Measurements from ENCODE around the gene ZNF275. TPM values are rescaled to one million over a fixed set of nuclear protein-coding genes. Genes with fewer than 3 reads are reported as not detected.

The ZNF275 gene
- total and polyA plus RNA-seq, 2 donors = 7.6 to 9.7 TPM

- Histone ChIP-seq H3K4me3 (ENCODE audit: low read depth, low read length) (no peak overlapping the region), H3K4me1 (ENCODE audit: insufficient read depth) (no peaks in the 10 kb centered on the region), H3K36me3 (ENCODE audit: insufficient read depth) (no peaks in the 10 kb centered on the region), H3K27ac (ENCODE audit: low read depth) (no peak overlapping the region)
- WGBS = 97% methylated on average over 1 of the region's 1 CpG
- no peak for DNase-seq (ENCODE audit: extremely low spot score)
Observed at GRCh38 chrX:153357877-153358276, 23.9 kb downstream of the ZNF275 start.

- Histone ChIP-seq H3K27ac (ENCODE audit: low read depth) (no peak overlapping the region), H3K4me3 (ENCODE audit: low read depth, low read length) (no peak overlapping the region), H3K4me1 (ENCODE audit: insufficient read depth) (no peaks in the 10 kb centered on the region), H3K36me3 (ENCODE audit: insufficient read depth) (no peaks in the 10 kb centered on the region)
- no peak for DNase-seq (ENCODE audit: extremely low spot score)
- 58% methylated on average over 2 of the region's 2 CpGs for WGBS
Observed at GRCh38 chrX:153361781-153362397, 27.9 kb downstream of the ZNF275 start.

GRCh38 chrX:153365670-153366069, 31.7 kb downstream of the ZNF275 start:
- WGBS = 84% methylated on average over 4 of the region's 4 CpGs
- no peak overlapping the region for H3K27ac ChIP-seq (ENCODE audit: low read depth)
- no peaks in the 10 kb centered on the region for H3K36me3 ChIP-seq (ENCODE audit: insufficient read depth)
- no peak overlapping the region for H3K4me3 ChIP-seq (ENCODE audit: low read depth, low read length)
- no peak for DNase-seq (ENCODE audit: extremely low spot score)
- no peaks in the 10 kb centered on the region for H3K4me1 ChIP-seq (ENCODE audit: insufficient read depth)

- H3K4me3 ChIP-seq (ENCODE audit: low read depth, low read length) = no peak overlapping the region
- WGBS = 87% methylated on average over 3 of the region's 3 CpGs
- DNase-seq (ENCODE audit: extremely low spot score) = no peak
- H3K27ac ChIP-seq (ENCODE audit: low read depth) = no peak overlapping the region
- H3K4me1 ChIP-seq (ENCODE audit: insufficient read depth) = no peaks in the 10 kb centered on the region
- H3K36me3 ChIP-seq (ENCODE audit: insufficient read depth) = no peaks in the 10 kb centered on the region
Observed at GRCh38 chrX:153366119-153366518, 32.2 kb downstream of the ZNF275 start.

GRCh38 chrX:153366878-153367538, 33.1 kb downstream of the ZNF275 start:
- Histone ChIP-seq H3K4me3 (ENCODE audit: low read depth, low read length) (no peak overlapping the region), H3K27ac (ENCODE audit: low read depth) (no peak overlapping the region), H3K4me1 (ENCODE audit: insufficient read depth) (no peaks in the 10 kb centered on the region), H3K36me3 (ENCODE audit: insufficient read depth) (no peaks in the 10 kb centered on the region)
- DNase-seq (ENCODE audit: extremely low spot score) = no peak
- WGBS = 68% methylated on average over 5 of the region's 5 CpGs

GRCh38 chrX:153370293-153371055, 36.5 kb downstream of the ZNF275 start:
- Histone ChIP-seq H3K36me3 (ENCODE audit: insufficient read depth) (no peaks in the 10 kb centered on the region), H3K4me1 (ENCODE audit: insufficient read depth) (no peaks in the 10 kb centered on the region), H3K4me3 (ENCODE audit: low read depth, low read length) (no peak overlapping the region), H3K27ac (ENCODE audit: low read depth) (no peak overlapping the region)
- 65% methylated on average over 8 of the region's 8 CpGs for WGBS
- DNase-seq (ENCODE audit: extremely low spot score) = no peak

- H3K27ac ChIP-seq (ENCODE audit: low read depth) = no peak overlapping the region
- WGBS = 41% methylated on average over 3 of the region's 3 CpGs
- no peak overlapping the region for H3K4me3 ChIP-seq (ENCODE audit: low read depth, low read length)
Observed at GRCh38 chrX:153371256-153371655, 37.3 kb downstream of the ZNF275 start.

GRCh38 chrX:153372949-153373348, 39.0 kb downstream of the ZNF275 start:
- no peak for DNase-seq (ENCODE audit: extremely low spot score)
- Histone ChIP-seq H3K27ac (ENCODE audit: low read depth) (no peak overlapping the region), H3K4me1 (ENCODE audit: insufficient read depth) (no peaks in the 10 kb centered on the region), H3K36me3 (ENCODE audit: insufficient read depth) (no peaks in the 10 kb centered on the region), H3K4me3 (ENCODE audit: low read depth, low read length) (no peak overlapping the region)

More at GRCh38 chrX:153371256-153371655, 37.3 kb downstream of the ZNF275 start:
- DNase-seq (ENCODE audit: extremely low spot score) = no peak
- no peaks in the 10 kb centered on the region for H3K36me3 ChIP-seq (ENCODE audit: insufficient read depth)
- H3K4me1 ChIP-seq (ENCODE audit: insufficient read depth) = no peaks in the 10 kb centered on the region

GRCh38 chrX:153374426-153374825, 40.5 kb downstream of the ZNF275 start:
- H3K27ac ChIP-seq (ENCODE audit: low read depth) = no peak overlapping the region
- 69% methylated on average over 7 of the region's 7 CpGs for WGBS
- DNase-seq (ENCODE audit: extremely low spot score) = no peak

GRCh38 chrX:153375571-153375970, 41.6 kb downstream of the ZNF275 start:
- H3K4me3 ChIP-seq (ENCODE audit: low read depth, low read length) = no peak overlapping the region
- DNase-seq (ENCODE audit: extremely low spot score) = no peak
- WGBS = 91% methylated on average over 5 of the region's 5 CpGs
- no peaks in the 10 kb centered on the region for H3K4me1 ChIP-seq (ENCODE audit: insufficient read depth)
- H3K27ac ChIP-seq (ENCODE audit: low read depth) = no peak overlapping the region
- H3K36me3 ChIP-seq (ENCODE audit: insufficient read depth) = no peaks in the 10 kb centered on the region

More at GRCh38 chrX:153374426-153374825, 40.5 kb downstream of the ZNF275 start:
- H3K4me3 ChIP-seq (ENCODE audit: low read depth, low read length) = no peak overlapping the region
- H3K36me3 ChIP-seq (ENCODE audit: insufficient read depth) = no peaks in the 10 kb centered on the region
- no peaks in the 10 kb centered on the region for H3K4me1 ChIP-seq (ENCODE audit: insufficient read depth)

GRCh38 chrX:153377727-153378126, 43.8 kb downstream of the ZNF275 start:
- Histone ChIP-seq H3K4me3 (ENCODE audit: low read depth, low read length) (no peak overlapping the region), H3K4me1 (ENCODE audit: insufficient read depth) (no peaks in the 10 kb centered on the region), H3K27ac (ENCODE audit: low read depth) (no peak overlapping the region), H3K36me3 (ENCODE audit: insufficient read depth) (no peaks in the 10 kb centered on the region)
- no peak for DNase-seq (ENCODE audit: extremely low spot score)
- 94% methylated on average over 3 of the region's 3 CpGs for WGBS

GRCh38 chrX:153378607-153379006, 44.7 kb downstream of the ZNF275 start:
- H3K36me3 ChIP-seq (ENCODE audit: insufficient read depth) = no peaks in the 10 kb centered on the region
- no peak overlapping the region for H3K27ac ChIP-seq (ENCODE audit: low read depth)
- no peaks in the 10 kb centered on the region for H3K4me1 ChIP-seq (ENCODE audit: insufficient read depth)
- no peak for DNase-seq (ENCODE audit: extremely low spot score)
- WGBS = over 99% methylated on average over 4 of the region's 4 CpGs
- H3K4me3 ChIP-seq (ENCODE audit: low read depth, low read length) = no peak overlapping the region

- DNase-seq (ENCODE audit: extremely low spot score) = no peak
- no peaks in the 10 kb centered on the region for H3K4me1 ChIP-seq (ENCODE audit: insufficient read depth)
- no peaks in the 10 kb centered on the region for H3K36me3 ChIP-seq (ENCODE audit: insufficient read depth)
- WGBS = 81% methylated on average over 9 of the region's 9 CpGs
- no peak overlapping the region for H3K27ac ChIP-seq (ENCODE audit: low read depth)
- H3K4me3 ChIP-seq (ENCODE audit: low read depth, low read length) = no peak overlapping the region
Observed at GRCh38 chrX:153379508-153379907, 45.6 kb downstream of the ZNF275 start.
